GM12874 (cell line): ENCODE data around the gene ARGLU1.

Source experiments
- TF ChIP-seq, protein P1 (sequence below): IDR thresholded peaks from 2 replicates; pipeline ENCODE4 v1.5.1; 2011; ENCODE audit warnings: low read depth, mild to moderate bottlenecking, control low read depth, low read length, moderate library complexity; ENCODE audit not compliant: insufficient read depth

The ARGLU1 gene

DNA sequence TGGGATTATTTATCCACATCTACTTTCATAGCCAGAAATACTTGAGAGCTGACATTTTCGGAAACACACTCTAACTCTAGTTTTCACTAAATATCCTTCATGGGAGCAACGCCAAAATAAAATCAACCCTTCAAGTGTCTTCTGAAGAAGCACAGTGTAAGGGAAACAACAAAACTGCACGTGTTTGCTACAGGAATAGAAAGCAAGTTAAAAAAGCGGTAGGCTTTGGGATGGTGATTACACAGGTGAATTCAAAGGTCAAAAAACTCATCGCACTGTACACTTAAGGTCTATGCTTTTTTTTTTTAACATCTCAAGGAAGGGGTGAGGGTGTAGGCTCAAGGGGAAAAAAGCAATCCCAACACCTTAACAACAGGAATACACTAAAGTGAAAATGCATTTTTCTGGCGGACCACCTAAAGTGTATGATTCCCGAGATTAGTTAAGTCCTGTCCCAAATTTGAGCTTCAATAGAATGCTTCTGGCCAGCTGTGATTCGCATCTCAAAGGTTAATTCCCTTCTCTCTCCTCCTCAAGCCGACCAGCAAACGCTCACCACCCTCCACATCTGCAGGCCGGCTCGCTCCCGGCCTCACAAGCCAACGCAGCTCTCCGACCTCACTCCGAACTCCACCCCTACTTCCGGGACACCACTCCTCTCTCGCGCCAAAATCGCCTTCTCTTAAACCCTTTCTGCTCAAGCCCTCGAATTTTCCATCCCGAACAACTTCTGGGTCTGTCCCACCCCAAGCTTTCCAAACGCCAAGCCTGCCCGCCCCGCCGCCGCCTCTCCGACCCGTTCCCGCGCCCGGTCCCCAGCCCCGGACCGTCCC lies 1.1 kb downstream of the ARGLU1 start:
- TF ChIP-seq, protein P1, sequence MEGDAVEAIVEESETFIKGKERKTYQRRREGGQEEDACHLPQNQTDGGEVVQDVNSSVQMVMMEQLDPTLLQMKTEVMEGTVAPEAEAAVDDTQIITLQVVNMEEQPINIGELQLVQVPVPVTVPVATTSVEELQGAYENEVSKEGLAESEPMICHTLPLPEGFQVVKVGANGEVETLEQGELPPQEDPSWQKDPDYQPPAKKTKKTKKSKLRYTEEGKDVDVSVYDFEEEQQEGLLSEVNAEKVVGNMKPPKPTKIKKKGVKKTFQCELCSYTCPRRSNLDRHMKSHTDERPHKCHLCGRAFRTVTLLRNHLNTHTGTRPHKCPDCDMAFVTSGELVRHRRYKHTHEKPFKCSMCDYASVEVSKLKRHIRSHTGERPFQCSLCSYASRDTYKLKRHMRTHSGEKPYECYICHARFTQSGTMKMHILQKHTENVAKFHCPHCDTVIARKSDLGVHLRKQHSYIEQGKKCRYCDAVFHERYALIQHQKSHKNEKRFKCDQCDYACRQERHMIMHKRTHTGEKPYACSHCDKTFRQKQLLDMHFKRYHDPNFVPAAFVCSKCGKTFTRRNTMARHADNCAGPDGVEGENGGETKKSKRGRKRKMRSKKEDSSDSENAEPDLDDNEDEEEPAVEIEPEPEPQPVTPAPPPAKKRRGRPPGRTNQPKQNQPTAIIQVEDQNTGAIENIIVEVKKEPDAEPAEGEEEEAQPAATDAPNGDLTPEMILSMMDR: no peak

GRCh38 chr13:106565127-106565775 lies 2.7 kb downstream of the ARGLU1 start:
- TF ChIP-seq, protein P1: no peak

DNA sequence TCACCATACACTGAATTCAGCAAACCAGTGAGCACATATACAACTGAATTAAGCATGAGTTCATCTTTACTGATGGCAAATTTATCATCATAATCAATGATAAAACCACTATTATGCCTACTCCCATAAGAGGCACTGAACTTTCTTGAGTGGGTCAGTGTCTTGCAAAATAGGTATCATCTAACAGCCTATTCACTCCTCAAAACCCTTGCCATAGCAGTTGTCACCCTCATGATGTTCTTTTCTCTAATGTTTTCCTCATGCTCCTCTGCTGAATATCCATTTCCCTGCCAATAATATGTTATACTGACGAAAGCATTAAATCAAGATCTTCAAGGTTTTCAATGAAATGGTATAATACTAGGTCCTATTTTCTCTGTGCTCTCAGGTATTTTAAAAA lies 5.6 kb downstream of the ARGLU1 start:
- TF ChIP-seq, protein P1: no peak

DNA sequence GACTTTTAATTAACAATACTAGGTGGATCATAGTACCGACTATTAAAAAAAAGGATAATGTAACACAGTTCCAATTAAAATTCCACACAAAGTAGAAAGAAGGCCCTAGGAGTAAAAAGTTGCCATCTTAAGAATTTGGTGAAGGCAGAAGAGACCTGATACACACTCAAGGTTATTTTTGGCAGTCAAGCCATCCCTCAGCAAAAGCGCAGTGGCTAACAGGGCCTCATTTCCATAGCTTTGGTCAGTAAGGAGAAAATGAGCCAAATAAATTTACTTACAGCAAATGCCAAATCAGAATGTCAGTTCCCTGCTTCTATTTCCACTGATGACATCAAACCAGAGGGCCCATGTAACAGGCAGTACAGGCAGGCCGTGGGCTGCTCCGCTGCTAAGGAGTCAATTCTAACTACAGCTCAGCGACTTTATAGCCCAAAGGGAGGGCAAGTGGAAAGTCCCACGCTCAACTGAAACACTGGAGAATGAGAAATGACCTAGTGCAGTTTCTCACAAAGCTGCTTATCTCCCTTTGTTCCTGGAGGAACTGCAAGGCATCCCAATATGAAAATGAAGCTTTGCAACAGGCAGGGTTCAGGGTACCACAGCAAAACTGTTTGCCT lies 6.3 kb downstream of the ARGLU1 start:
- TF ChIP-seq, protein P1: no peak

- TF ChIP-seq, protein P1: no peak
Observed at GRCh38 chr13:106560821-106561220, 7.1 kb downstream of the ARGLU1 start.

DNA sequence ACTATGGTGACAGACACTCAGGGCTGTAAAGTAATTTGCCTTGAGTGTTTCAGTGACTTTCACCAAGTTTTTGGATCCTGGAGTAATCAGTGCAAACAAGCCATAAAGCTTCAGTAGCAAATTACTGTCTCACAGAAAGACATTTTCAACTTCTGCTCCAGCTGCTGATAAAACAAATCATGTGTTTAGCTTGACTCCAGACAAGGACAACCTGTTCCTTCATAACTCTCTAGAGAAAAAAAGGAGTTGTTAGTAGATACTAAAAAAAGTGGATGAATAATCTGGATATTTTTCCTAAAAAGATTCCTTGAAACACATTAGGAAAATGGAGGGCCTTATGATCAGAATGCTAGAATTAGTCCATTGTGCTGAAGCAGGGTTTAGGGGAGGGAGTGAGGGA lies 9.4 kb downstream of the ARGLU1 start:
- TF ChIP-seq, protein P1: no peak

DNA sequence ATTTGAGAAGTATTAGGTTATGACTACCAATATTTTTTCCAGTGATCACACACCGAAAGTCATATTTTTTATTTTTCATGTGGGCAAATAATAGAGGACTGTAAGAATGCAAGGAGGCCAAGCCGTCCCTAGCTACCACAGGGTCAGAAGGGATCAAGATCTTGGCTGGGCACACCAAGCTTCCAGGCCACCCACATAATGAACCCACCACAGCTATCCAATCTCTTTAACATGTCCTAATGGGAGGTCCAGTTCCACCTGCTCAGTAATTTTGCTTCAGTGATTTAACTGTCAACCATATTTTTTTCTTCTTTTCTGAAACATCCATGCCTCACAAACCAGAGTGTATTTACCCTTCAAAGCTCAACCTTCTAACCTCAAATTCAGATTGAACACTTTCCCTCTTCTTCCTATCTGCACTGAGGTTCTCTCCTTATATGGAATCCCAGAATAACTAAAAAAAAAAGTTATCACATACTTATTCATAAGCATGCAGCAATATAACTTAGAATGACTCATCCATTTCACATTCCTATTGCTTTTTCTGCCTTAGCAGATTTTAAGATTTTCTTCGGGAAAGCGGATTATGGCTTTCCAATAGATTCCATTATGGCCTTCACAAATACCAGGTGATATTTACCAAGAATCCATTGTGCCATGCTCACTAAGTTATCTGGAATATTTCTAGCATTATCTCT lies 12.2 kb downstream of the ARGLU1 start:
- TF ChIP-seq, protein P1: no peak
